ENCODE measurements around the gene HDAC8. TPM values are rescaled to one million over a fixed set of nuclear protein-coding genes. Genes with fewer than 3 reads are reported as not detected.

HDAC8 gene
- total RNA-seq, 2 donors from 2014 or later, result 32.5 to 63.8 TPM

DNA sequence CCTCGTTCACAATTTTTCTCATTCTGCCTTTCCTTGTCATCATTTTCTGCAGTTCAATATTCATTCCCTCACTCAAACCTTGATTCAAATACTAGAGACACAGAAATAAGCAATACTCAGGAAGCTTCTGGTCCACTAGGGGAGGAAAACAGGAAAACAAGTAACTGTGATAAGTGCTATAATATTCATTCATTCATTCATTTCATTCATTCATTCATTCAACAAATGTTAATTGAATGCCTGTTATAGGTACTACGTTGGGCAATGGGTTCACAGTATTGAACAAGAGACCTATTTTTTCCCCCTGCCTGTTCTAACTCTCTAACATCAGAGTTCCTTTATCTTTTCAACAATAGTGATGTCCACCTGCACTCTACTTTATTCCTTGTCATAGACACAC lies 104.0 kb downstream of the HDAC8 start:
- Histone ChIP-seq H3K4me1 (ENCODE audit: control insufficient read depth in 1 of 2, low read depth in 2 of 2) (no peaks in the 10 kb centered on the region), H3K36me3 (no peaks in the 10 kb centered on the region), H3K4me3 (no peak overlapping the region), H3K27ac (no peak overlapping the region), H3K27me3 (replicated peaks; ENCODE audit: insufficient read depth) (no peaks in the 10 kb centered on the region), H3K9me3 (no peaks in the 10 kb centered on the region)
- no peak for TF ChIP-seq CTCF (IDR thresholded peaks at IDR 0.05)
- no peak for DNase-seq (ENCODE audit: low spot score)
- no peak for ATAC-seq (ENCODE audit: insufficient number of reproducible peaks, low FRiP score, low read depth)

- no peaks in the 10 kb centered on the region for H3K9me3 ChIP-seq
- H3K36me3 ChIP-seq, result no peaks in the 10 kb centered on the region
- no peak for ATAC-seq (ENCODE audit: insufficient number of reproducible peaks, low FRiP score, low read depth)
- H3K4me3 ChIP-seq, result no peak overlapping the region
- no peaks in the 10 kb centered on the region for H3K27me3 ChIP-seq (replicated peaks; ENCODE audit: insufficient read depth)
- no peak overlapping the region for H3K27ac ChIP-seq
- DNase-seq (ENCODE audit: low spot score), result no peak
- no peak for TF ChIP-seq CTCF (IDR thresholded peaks at IDR 0.05)
- no peaks in the 10 kb centered on the region for H3K4me1 ChIP-seq (ENCODE audit: control insufficient read depth in 1 of 2, low read depth in 2 of 2)
These were observed 105.5 kb downstream of the HDAC8 start for GRCh38 chrX:72467135-72467534.

- Histone ChIP-seq H3K9me3 (no peaks in the 10 kb centered on the region), H3K27me3 (replicated peaks; ENCODE audit: insufficient read depth) (no peaks in the 10 kb centered on the region), H3K27ac (no peak overlapping the region), H3K4me3 (no peak overlapping the region), H3K36me3 (no peaks in the 10 kb centered on the region), H3K4me1 (ENCODE audit: control insufficient read depth in 1 of 2, low read depth in 2 of 2) (no peaks in the 10 kb centered on the region)
- DNase-seq (ENCODE audit: low spot score), result no peak
- no peak for ATAC-seq (ENCODE audit: insufficient number of reproducible peaks, low FRiP score, low read depth)
- TF ChIP-seq CTCF (IDR thresholded peaks at IDR 0.05), result no peak
These were observed 106.2 kb downstream of the HDAC8 start for GRCh38 chrX:72466493-72466892.

- H3K36me3 ChIP-seq, result no peaks in the 10 kb centered on the region
- DNase-seq (ENCODE audit: low spot score) (no peak), ATAC-seq (ENCODE audit: insufficient number of reproducible peaks, low FRiP score, low read depth) (no peak)
- no peaks in the 10 kb centered on the region for H3K9me3 ChIP-seq
- H3K27me3 ChIP-seq (replicated peaks; ENCODE audit: insufficient read depth), result no peaks in the 10 kb centered on the region
- TF ChIP-seq CTCF (IDR thresholded peaks at IDR 0.05), result no peak
- no peak overlapping the region for H3K4me3 ChIP-seq
- H3K4me1 ChIP-seq (ENCODE audit: control insufficient read depth in 1 of 2, low read depth in 2 of 2), result no peaks in the 10 kb centered on the region
- no peak overlapping the region for H3K27ac ChIP-seq
These were observed 106.8 kb downstream of the HDAC8 start for GRCh38 chrX:72465889-72466288.

DNA sequence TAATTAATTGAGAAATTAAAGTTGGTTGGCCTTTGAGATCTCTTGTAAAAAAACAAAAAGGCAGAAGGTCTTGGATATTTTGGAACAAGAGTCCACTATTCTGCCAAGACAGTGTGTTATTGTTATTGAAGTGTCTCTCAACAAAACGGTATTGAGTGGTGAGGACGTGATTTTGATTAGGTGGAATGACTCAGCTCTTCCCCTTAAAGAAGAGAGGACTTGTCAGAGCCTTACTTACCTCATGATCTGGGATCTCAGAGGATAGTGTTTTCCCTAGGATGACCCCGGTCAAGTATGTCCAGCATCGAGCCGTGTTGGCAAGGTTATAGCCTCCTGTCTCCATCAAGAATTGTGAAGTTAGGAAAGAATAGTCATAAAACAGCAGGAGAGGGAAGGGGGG lies 110.9 kb downstream of the HDAC8 start:
- Histone ChIP-seq H3K4me3 (no peak overlapping the region), H3K36me3 (no peaks in the 10 kb centered on the region), H3K27ac (no peak overlapping the region), H3K4me1 (ENCODE audit: control insufficient read depth in 1 of 2, low read depth in 2 of 2) (no peaks in the 10 kb centered on the region), H3K27me3 (replicated peaks; ENCODE audit: insufficient read depth) (no peaks in the 10 kb centered on the region), H3K9me3 (no peaks in the 10 kb centered on the region)
- no peak for TF ChIP-seq CTCF (IDR thresholded peaks at IDR 0.05)
- ATAC-seq (ENCODE audit: insufficient number of reproducible peaks, low FRiP score, low read depth), result no peak
- DNase-seq (ENCODE audit: low spot score), result no peak

All from thoracic aorta (tissue), 2 donors.